ENCODE data around the gene CSKMT.

CSKMT gene

GRCh38 chr11:62713343-62713742 lies 48.2 kb downstream of the CSKMT start:
- Mint-ChIP-seq H3K36me3 (ENCODE audit: low read depth) (peaks cover 68% of the 10 kb centered on the region), H3K27ac (peak overlapping the region; percentile 92), H3K9me3 (no peaks in the 10 kb centered on the region), H3K4me3 (peak overlapping the region; percentile 38), H3K4me1 (ENCODE audit: low read depth) (peaks cover 65% of the 10 kb centered on the region), H3K27me3 (ENCODE audit: low read depth) (no peaks in the 10 kb centered on the region)

GRCh38 chr11:62715150-62716130 lies 50.3 kb downstream of the CSKMT start:
- Mint-ChIP-seq H3K27me3 (ENCODE audit: low read depth) (no peaks in the 10 kb centered on the region), H3K36me3 (ENCODE audit: low read depth) (peaks cover 72% of the 10 kb centered on the region), H3K9me3 (no peaks in the 10 kb centered on the region), H3K27ac (peak overlapping the region; percentile 67), H3K4me3 (no peak overlapping the region), H3K4me1 (ENCODE audit: low read depth) (peaks cover 63% of the 10 kb centered on the region)

- Mint-ChIP-seq H3K4me1 (ENCODE audit: low read depth) (peaks cover 62% of the 10 kb centered on the region), H3K27ac (no peak overlapping the region), H3K4me3 (no peak overlapping the region), H3K36me3 (ENCODE audit: low read depth) (peaks cover 73% of the 10 kb centered on the region), H3K27me3 (ENCODE audit: low read depth) (no peaks in the 10 kb centered on the region), H3K9me3 (no peaks in the 10 kb centered on the region)
Measured at GRCh38 chr11:62716206-62716605, 51.1 kb downstream of the CSKMT start.

- peaks cover 66% of the 10 kb centered on the region for H3K4me1 Mint-ChIP-seq (ENCODE audit: low read depth)
- H3K27ac Mint-ChIP-seq, result no peak overlapping the region
- no peaks in the 10 kb centered on the region for H3K9me3 Mint-ChIP-seq
- no peaks in the 10 kb centered on the region for H3K27me3 Mint-ChIP-seq (ENCODE audit: low read depth)
- H3K36me3 Mint-ChIP-seq (ENCODE audit: low read depth), result peaks cover 79% of the 10 kb centered on the region
- no peak overlapping the region for H3K4me3 Mint-ChIP-seq
Measured at GRCh38 chr11:62716816-62717215, 51.7 kb downstream of the CSKMT start.

Measured in T-helper 1 cell treated with Interleukin-12 subunit alpha and Interleukin-12 subunit beta and Interleukin-4 antibody, amounts not matched to agents 30 μg/mL and 1 μg/mL, for 36 hours (primary cell).